Duodenal mucosa (tissue), 2 donors: ENCODE data around the gene FOXP4.

ENCODE experiments used
- H3K27ac ChIP-seq: one replicate; pipeline ENCODE4 v1.7.0; 2013; ENCODE audit warnings: low read depth, low read length
- H3K27me3 ChIP-seq, 2 donors: one replicate each; pipeline ENCODE4 v1.7.0; 2013; ENCODE audit warnings: low read length in 2 of 2, control low read depth in 1 of 2; ENCODE audit not compliant: insufficient read depth in 2 of 2, control insufficient read depth in 1 of 2
- H3K36me3 ChIP-seq, 2 donors: one replicate each; pipeline ENCODE4 v1.7.0; 2013; ENCODE audit warnings: low read length in 2 of 2, control low read depth in 1 of 2; ENCODE audit not compliant: insufficient read depth in 2 of 2, control insufficient read depth in 1 of 2
- H3K4me1 ChIP-seq, 2 donors: one replicate each; pipeline ENCODE4 v1.7.0; 2013; ENCODE audit warnings: low read length in 2 of 2, control low read depth in 1 of 2; ENCODE audit not compliant: insufficient read depth in 2 of 2, control insufficient read depth in 1 of 2
- H3K4me3 ChIP-seq, 2 donors: one replicate each; pipeline ENCODE4 v1.7.0; 2013; ENCODE audit warnings: low read length in 2 of 2, low read depth in 1 of 2
- H3K9ac ChIP-seq, 2 donors: one replicate each; pipeline ENCODE4 v1.7.0; 2013; ENCODE audit warnings: low read length in 2 of 2, low read depth in 1 of 2
- H3K9me3 ChIP-seq, 2 donors: one replicate each; pipeline ENCODE4 v1.7.0; 2013; ENCODE audit warnings: low read length in 2 of 2, control low read depth in 1 of 2; ENCODE audit not compliant: control insufficient read depth in 1 of 2

Gene FOXP4, protein sequence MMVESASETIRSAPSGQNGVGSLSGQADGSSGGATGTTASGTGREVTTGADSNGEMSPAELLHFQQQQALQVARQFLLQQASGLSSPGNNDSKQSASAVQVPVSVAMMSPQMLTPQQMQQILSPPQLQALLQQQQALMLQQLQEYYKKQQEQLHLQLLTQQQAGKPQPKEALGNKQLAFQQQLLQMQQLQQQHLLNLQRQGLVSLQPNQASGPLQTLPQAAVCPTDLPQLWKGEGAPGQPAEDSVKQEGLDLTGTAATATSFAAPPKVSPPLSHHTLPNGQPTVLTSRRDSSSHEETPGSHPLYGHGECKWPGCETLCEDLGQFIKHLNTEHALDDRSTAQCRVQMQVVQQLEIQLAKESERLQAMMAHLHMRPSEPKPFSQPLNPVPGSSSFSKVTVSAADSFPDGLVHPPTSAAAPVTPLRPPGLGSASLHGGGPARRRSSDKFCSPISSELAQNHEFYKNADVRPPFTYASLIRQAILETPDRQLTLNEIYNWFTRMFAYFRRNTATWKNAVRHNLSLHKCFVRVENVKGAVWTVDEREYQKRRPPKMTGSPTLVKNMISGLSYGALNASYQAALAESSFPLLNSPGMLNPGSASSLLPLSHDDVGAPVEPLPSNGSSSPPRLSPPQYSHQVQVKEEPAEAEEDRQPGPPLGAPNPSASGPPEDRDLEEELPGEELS

DNA sequence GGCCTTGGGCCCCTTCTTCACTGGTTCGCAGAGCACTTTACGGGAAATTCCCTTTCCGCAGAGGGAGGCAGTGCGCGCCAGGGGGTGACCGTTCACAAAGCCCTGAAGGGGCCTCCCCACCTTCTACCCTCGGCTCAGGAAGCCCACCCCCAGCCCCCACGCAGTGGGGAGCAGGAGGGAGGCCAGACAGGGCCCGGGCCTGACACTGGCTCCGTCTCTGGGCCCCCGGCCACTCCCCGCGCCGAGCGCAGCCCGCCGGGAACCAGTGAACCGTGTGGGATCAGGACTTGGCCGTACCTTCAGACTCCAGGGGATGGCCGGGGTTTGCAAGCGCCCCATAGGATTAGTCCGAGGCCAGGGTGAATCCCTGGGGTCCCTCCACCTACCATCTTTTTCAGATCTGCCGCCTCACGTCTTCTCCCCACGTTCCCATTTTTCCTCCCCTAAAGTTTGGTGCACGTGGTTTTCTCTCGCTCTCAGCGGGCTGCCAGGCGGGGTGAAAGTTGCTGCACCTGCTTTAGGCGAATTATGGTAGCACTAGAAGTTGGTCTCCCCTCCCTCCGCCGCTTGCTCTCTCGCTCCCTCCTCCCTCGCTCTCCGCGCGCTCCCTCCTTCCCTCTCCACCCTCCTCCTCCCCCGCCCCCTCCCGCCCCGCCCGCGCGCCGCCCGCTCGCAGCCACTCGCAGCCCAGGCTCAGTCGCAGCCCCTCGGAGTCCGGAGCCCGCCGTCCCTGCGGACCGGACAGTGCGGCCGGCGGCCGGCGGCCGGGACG, at the start of gene FOXP4:
Gene FOXP4, plus strand, starts transcription at position 679 of the 772 bp plus-strand sequence. CDS start 19,380 bp downstream, outside the sequence.
- H3K9ac ChIP-seq = peak within 1 kb of the TSS; percentile 62 to 84
- peak within 1 kb of the TSS; percentile 89 to 93 for H3K4me3 ChIP-seq
- H3K27me3 ChIP-seq = peaks cover 0 to 4% of the 10 kb centered on the region in 2 donors
- H3K4me1 ChIP-seq = peaks cover 30 to 38% of the 10 kb centered on the region in 2 donors
- peaks cover 0 to under 1% of the 10 kb centered on the region in 2 donors for H3K36me3 ChIP-seq
- H3K9me3 ChIP-seq = no peaks in the 10 kb centered on the region
- no peak within 1 kb of the TSS for H3K27ac ChIP-seq

DNA sequence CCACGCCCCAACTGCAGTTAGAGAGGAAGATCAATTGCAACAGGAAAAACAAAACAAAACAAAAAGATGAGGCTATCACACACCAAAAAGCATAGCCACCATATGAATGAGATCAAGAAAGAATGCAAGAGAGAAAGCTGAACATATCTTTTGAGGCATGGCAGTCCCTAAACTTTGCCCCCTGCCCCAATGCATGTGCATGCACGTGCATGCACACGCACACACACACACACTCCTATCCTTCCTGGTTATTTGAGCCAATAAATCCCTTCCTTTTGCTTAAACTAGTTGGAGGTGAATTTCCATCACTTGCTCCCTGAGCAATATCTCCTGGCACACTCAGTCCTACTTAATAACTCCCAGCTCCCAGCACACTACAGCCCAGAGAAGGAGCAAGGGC, 48.6 kb upstream of the FOXP4 start:
- no peaks in the 10 kb centered on the region for H3K27me3 ChIP-seq

DNA sequence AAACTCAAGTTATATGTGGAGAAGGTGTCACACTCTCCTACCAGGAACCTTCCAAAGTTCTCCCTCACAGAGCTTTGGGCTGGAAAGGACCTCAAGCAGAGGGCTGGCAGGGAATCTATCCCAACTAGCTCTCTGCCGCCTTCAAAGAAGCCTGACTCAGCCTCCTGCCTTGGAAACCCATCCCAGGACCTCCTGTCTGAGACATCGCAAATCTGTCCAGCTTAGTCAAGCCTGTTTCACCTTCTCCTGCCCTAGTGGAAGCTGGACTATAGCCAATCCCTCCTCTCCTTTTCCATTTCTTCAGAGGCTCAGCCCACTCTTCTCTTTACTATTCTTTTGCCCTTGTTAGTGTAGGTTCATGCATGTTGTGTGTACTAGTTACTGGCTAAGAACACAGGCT, 48.2 kb upstream of the FOXP4 start:
- Histone ChIP-seq H3K9ac (no peak overlapping the region), H3K4me1 (no peaks in the 10 kb centered on the region), H3K36me3 (no peaks in the 10 kb centered on the region), H3K27ac (no peak overlapping the region), H3K27me3 (no peaks in the 10 kb centered on the region), H3K9me3 (no peaks in the 10 kb centered on the region), H3K4me3 (no peak overlapping the region)

More for the DNA sequence above, 48.6 kb upstream of the FOXP4 start:
- Histone ChIP-seq H3K27ac (no peak overlapping the region), H3K4me1 (no peaks in the 10 kb centered on the region), H3K9ac (no peak overlapping the region), H3K36me3 (no peaks in the 10 kb centered on the region), H3K9me3 (no peaks in the 10 kb centered on the region), H3K4me3 (no peak overlapping the region)

DNA sequence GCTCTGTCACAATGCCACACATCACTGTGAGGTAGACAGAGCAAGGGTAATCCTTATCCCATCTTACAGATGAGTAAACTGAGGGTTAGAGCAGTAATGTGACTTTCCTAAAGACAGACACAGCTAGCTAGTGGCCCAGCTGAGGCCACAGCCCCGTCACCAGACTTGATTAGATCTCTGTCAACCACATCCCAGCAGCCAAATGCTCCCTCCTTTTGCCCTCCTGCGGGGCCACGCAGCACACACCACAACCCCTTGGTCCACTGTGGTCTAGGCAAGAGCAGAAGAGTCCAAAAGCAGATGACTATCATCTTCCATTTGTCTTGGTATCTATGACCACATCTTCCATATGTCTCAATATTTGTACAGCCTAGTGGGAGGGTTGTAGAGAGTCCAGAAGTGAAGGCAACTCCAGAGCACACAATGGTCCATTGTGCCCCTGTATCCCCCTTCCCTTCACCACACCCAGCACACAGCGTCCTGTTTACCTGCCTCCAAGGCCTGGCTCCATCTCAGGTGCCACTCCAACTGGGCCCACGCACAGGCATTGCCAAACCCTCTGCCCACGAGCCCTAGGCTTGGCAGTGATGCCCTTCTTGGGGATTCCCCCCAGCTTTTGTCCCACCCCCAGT, 47.1 kb upstream of the FOXP4 start:
- peaks cover under 1% of the 10 kb centered on the region in 2 donors for H3K4me1 ChIP-seq
- no peak overlapping the region for H3K4me3 ChIP-seq
- H3K27me3 ChIP-seq = peaks cover 0 to under 1% of the 10 kb centered on the region in 2 donors
- no peak overlapping the region for H3K27ac ChIP-seq
- no peak overlapping the region for H3K9ac ChIP-seq
- H3K9me3 ChIP-seq = no peaks in the 10 kb centered on the region
- no peaks in the 10 kb centered on the region for H3K36me3 ChIP-seq

DNA sequence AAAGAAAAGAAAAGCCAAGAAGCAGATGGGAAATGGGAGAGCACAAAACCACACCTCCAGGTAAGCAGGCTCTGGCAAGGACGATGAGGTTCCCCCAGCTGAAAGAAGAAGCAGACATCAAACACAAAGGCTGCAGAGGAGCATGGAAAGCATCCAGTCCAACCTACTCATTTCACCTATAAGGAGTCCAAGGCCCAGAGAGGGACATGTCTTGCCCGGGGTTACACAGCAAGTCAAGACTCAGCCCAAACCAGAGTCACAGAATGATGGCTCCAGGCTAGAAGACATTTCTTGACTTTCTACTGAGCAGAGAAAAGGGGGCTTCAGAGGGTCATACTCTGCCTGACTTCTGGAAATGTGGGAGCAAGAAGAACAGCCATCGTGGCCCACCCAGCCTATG, 45.6 kb upstream of the FOXP4 start:
- no peak overlapping the region for H3K27ac ChIP-seq
- H3K9me3 ChIP-seq = no peaks in the 10 kb centered on the region
- H3K4me1 ChIP-seq = peaks cover 11 to 12% of the 10 kb centered on the region in 2 donors
- H3K4me3 ChIP-seq = no peak overlapping the region
- peaks cover 11 to 12% of the 10 kb centered on the region in 2 donors for H3K27me3 ChIP-seq
- no peaks in the 10 kb centered on the region for H3K36me3 ChIP-seq
- no peak overlapping the region for H3K9ac ChIP-seq

DNA sequence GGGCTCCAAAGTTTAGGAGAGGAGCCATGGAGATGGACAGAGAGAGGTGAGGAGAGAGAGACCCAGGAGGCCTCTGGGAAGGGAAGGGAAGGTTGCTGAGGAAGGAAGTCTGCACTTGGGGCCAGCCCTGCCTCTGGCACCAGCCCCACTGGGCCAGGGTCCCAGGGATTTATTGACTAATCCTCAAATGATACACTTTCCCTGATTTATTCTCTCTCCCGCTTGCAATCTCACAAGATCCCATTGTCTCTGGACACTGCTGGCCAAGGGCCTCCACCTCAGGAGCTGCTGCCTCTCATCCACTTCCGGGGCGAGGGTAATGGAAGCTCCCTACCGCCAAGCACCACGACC, 43.6 kb upstream of the FOXP4 start:
- H3K4me3 ChIP-seq = no peak overlapping the region
- peaks cover 13 to 17% of the 10 kb centered on the region in 2 donors for H3K4me1 ChIP-seq
- H3K36me3 ChIP-seq = no peaks in the 10 kb centered on the region
- H3K27ac ChIP-seq = no peak overlapping the region
- H3K9ac ChIP-seq = no peak overlapping the region
- peaks cover 13 to 15% of the 10 kb centered on the region in 2 donors for H3K27me3 ChIP-seq
- H3K9me3 ChIP-seq = no peaks in the 10 kb centered on the region

DNA sequence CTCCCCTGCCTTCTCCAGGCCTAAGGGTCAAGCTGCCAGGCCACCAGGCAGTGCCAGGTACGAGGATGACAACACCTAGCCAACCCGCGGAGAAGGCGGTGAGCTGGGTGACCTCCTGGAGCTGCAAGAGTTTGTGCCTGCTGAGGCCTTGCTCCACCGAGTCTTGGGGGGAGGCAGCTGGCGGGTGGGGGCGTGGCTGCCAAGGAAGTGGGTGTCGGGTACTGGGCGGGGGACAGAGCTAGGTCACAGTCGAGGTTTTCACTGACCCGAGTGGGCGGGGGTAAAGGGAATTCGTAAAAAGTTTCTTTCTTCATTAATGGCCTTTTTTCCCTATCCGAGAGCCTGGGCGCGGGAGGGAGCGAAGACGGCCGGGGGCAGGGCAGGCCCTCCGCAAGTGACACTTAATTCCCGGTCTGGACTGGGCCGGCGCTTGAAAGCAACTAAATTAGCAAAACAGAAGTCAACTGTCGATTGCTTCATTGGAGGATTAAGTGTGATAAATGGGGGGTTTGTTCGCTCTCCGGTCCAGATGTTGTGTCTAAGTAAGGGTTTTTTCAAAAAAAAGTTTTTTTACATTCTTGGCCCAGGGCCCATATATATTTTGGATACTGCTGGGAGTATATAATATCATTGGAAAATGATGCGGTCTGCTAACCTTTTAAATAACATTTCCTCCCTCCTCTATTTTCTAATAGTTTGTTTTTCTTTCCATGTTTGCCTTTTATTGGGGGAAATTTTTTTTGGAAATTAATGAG, 43.1 kb upstream of the FOXP4 start:
- Histone ChIP-seq H3K9ac (no peak overlapping the region), H3K4me3 (no peak overlapping the region)

DNA sequence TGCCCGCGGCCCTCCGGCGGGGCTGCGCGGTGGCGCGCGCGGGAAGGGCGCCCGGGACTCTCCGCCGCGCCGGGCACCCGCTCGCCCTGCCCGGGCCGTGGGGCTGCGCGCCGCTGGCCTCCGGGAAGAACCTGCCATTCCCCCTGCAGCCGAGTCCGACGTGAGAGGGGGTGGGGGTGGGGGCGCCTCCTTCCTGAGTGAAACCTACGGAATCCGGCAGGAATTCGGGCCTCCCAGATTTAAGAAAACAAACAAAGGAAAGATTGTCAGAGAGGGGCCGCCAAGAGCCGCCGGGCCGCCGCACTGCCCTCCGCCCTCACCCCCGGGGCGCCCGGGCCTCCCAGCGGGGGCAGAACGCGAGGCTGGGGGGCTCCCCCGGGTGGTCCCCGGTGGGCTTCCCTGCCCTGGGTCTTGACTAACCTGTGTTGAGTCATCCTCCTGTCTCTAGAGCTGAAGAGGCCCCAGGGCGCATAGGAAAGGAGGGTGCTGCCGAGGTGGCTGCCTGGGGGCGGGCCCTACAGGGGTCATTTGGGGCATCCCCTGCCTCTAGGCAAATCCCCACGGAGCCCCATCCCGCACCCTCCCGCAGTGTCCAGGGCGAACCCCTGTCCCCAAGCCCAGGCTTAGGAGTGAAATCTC, 42.2 kb upstream of the FOXP4 start:
- Histone ChIP-seq H3K9ac (no peak overlapping the region), H3K9me3 (no peaks in the 10 kb centered on the region), H3K4me3 (peak overlapping the region; percentile 53), H3K36me3 (no peaks in the 10 kb centered on the region), H3K27ac (no peak overlapping the region), H3K27me3 (peaks cover 13 to 15% of the 10 kb centered on the region in 2 donors), H3K4me1 (peaks cover 13 to 17% of the 10 kb centered on the region in 2 donors)

More for the DNA sequence above, 43.1 kb upstream of the FOXP4 start:
- H3K9me3 ChIP-seq = no peaks in the 10 kb centered on the region
- H3K27me3 ChIP-seq = peaks cover 13 to 15% of the 10 kb centered on the region in 2 donors
- H3K36me3 ChIP-seq = no peaks in the 10 kb centered on the region
- H3K27ac ChIP-seq = no peak overlapping the region
- H3K4me1 ChIP-seq = peaks cover 13 to 17% of the 10 kb centered on the region in 2 donors
